NOMO-1 treated with DMSO at 0.1 percent for 48 hours (cell line): ENCODE results near the gene GGA3.

Source experiments
- DNase-seq: peaks from one replicate; lab custom pipeline; 2025; ENCODE audit not compliant: unreplicated experiment; lab: John Stamatoyannopoulos, UW

GGA3 gene

DNA sequence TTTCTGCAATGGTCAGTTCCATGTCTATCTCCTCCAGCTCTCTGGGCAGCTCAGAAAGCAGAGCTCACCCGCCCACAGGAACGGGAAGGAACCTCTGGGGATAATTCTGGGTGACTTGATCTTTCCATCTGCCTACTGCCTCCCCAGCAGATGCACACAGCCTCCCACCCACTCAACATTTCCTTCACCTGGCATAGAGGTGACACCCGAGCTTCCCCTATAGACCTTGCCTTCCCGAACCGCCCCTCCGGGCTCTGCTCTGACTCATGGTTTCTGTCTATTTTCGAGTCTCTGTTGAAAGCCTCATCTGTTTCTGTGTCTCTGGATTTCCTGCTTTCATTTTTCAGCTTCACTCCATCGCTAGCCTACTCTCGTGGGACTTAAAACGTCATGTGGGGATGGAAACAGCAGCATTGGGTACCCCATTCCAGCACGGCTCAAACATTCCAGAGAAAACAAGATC, 11.4 kb downstream of the GGA3 start:
- peak; percentile 42 for DNase-seq

DNA sequence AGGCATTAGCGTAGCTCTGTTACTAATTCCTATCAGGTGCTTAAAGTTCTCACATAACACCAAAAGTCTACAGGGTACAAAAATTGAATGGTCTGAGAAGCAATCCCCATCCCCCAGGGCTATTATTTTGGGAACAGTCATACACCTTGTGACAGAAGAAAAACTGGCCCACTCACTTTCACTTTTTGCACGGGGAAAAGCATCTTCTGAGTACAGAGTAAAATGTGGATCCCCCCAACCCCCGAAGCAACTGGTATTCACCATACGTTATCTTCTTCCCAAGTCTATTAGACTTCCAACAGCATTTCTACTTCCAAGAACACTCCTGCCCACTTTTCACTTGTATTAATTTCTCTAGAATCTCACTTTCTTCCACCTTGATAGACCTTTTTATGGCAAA, 11.8 kb downstream of the GGA3 start:
- no peak for DNase-seq

DNA sequence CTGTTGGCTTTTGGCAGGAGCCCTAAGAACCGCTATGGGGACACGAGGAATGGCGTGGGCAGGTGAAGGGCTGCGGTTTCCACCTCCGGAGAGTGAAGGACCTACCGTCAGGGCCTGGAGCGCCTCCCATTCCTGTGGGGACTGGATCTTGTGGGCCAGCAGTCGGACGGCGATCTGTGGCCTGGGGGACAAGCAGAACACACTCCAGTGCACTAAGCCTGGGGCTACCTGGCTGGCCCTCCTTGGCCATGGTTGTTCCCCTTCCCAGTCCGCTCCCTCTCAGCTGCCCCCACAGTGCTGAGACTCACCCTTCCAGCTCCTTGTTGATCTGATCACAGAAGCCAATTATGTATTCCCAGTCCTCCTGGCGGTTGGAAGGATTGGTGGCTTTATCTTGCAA, 15.0 kb downstream of the GGA3 start:
- no peak for DNase-seq

DNA sequence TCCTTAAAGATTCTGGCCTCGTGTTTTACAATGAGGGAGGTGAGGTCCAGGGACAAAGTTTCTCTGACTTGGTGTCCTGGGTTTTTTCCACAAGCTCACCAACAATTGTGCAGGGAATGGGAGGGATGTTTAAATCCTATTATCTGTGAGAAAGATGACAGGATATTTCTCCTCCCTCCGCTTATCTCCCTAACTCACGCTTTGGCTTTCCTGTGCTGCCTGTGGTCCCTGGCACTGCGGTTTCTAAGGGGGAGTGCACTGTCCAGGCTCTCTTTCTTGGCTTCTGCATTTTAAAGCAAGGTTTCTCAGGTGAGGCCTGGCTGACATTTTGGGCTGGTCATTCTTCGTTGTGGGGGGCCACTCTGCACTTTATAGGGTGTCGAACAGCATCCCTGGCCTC, 16.4 kb downstream of the GGA3 start:
- no peak for DNase-seq

DNA sequence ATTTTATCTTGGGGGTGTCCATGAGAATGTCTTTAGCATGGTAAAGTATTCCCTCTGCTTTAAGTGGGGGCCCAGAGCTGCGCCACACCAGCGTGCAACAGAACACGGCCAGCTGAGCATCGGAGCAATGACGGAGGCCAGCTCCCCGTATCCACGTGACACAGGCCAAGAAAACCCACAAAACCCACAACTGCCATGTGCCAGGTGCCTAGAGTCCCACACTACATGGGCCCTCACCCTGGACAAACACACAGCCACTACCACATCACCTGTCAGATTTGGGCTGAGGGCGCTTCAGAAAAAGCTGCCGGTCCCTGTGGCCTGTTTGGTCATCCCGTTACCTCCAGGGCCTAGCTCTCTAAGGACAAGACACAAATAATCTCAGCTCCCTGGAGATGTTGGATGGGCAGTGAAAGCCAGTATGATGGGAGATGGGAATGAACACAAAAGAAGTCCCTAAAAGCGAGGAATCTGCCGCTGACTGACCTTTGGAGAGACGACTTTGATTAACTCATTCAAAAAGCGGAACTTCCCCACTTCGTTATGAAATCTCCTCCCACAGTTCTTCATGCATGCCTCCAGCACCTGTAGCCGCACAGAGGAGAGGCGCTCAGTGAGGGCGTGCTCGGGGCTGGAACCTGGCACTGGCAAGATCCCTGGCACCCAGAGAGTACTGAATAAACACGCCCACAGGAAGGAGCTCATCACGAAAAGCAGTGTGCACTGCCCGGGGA, 17.1 kb downstream of the GGA3 start:
- DNase-seq: peak; percentile 90

DNA sequence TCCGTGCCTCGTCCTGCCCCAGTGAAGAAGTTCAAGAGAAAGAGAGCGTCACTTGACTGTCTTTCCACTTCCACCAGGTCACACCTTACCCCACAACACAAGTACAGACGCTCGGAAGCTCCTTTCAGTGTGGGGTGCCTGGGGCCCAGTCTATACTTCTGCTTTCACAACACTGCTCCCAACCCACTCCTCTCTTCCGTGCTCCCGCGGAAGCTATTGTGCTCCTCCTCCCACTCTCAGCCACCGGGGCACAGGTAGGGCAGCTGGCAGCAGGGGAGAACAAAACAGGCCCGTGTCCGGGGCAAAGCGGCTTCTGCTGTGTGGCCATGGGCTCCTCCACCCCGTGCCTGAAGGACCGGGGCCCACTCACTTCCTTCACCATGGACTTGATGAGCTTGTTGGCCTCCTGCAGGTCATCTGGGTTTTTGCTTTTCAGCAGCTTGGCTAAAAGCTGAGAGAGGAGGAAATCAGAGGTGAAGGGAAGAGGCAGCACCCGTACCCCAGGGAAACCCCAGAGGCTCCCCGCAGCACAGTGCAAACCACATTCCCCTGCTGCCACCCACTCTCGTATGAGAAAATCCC, 18.9 kb downstream of the GGA3 start:
- DNase-seq: no peak

DNA sequence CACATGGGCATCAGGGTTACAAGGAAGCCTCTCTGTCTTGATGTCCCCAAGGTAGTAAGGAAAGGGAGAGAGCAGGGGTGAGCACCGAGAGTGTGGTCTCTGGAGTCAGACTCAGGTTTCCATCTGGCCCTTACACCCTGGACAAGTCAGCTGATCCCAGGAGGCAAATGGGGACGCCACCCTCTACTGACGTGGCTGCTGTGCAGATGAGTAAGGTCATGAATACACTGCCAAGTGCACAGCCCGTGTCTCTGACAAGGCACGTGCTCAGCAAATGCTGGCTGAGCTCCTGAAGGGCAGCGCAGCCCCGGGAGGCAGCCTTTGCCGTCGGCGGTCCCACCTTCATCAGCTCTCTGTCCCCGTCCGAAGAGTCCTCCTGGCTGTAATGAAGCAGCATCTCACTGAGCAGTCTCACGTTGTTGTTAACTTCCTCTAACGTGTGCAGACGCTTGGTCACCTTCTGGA, 19.4 kb downstream of the GGA3 start:
- no peak for DNase-seq

DNA sequence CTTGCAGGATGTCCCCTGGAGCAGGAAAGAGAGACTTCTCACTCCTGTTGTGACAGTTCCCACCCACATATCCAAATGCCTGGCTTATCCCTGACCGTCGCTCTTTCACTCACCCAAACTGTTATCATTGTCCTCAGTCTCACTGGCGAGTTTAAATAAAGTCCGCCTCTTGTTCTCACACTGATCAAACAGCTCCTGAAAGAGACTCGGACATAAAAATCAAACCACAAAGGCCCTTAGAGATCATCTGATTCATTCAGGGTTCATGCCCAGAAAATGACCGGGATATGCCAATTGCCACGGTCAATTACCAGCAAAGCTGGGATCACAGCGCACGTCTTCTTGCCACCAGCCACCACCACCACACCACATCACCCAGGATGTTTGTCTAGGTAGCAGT, 19.9 kb downstream of the GGA3 start:
- DNase-seq: no peak

DNA sequence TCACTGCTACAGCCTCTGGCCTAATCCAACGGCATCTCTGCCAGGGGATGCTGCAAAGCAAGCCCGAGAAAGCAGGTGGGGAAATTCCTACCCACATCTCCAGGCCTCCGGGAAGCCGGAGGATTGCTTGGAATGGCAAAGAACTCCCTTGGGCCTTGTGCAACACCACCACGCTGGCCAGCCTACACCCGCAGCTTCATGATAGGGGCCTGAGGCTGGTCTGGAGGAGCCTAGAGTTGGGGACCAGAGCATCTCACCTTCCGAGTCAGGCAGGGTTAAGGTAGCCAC, 20.3 kb downstream of the GGA3 start:
- no peak for DNase-seq

DNA sequence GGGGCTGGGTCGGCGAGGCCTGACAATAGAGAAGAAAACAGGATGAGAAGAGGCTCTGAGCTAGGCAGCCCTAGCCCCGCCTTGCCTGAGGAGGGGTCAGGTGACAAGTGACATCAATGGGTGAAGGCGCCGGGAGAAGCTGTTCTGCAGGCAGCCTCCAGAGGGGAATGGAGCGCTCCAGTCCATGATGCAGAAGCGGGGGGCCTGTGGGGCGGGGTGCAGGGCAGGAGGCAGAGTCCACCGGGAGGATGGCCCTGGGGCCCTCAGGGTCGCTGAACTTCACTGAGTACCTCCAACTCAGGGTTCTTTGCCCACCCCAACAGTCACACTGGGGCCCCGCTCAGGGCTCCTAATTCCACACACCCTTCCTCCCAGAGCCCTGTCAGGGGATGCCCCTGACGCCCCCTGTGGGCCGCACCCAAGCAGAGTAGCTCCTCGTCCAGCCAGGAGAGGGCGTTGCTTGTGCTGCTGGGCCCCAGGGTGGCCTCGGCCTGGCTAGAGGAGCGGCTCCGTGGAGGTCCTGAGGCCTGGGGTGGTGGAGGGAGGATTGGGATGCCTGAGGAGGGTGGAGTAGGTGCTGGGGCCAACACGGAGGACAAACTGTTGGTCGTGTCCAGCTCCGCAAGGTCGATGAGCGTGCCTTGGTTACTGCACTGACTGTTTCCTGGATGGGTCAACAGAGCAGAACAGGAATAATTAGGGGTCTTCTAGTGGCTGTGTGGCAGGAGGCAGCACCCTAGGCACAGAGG, 20.8 kb downstream of the GGA3 start:
- peak; percentile 19 for DNase-seq

DNA sequence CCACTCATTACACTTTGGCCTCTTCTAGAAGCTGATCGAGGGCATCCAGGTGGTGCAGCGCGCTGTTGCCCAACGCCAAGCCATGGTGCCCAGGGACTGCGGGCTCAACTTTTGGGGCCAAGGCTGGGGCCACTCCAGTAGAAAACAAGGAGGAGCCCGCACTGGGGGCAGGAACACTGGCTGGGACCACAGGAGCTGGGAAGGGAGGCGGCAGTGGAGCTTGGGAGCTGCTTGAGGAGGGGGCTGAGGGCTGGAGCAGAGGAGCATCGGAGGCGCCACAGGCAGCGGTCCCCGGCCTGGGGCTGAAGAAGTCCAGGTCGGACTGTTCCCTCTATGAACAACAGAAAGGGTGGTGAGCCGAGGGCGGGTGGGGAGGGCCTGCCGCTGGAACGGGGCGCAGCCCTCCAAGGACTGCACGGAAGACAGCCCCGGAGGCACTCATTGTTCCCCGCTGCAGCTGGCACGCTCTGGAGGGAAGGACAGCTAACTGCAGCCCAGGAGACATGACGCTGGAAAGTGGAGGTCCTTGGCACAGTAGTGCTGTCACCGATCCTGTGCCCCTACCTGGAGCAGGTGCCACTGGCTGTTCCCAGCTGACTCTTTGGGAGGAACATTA, 21.5 kb downstream of the GGA3 start:
- no peak for DNase-seq

DNA sequence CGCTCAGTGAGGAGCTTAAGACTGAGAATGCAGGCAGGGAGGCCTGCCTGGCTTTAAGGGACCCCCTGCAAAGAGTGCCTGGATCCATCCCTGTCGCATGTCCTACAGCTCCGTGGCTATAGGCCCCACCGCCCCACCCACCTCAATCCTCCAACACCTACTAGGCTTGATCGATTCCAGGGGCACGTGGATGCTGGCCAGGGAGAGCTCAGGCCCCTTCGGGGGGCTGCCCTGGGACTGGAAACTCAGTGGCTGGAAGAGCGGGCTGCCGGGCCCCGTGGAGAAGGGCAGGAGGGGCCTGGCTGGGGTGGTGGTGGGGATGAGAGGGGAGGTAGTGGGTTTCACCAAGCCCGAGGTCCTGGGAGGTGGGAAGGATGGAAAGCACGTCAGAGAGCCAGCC, 22.2 kb downstream of the GGA3 start:
- no peak for DNase-seq

DNA sequence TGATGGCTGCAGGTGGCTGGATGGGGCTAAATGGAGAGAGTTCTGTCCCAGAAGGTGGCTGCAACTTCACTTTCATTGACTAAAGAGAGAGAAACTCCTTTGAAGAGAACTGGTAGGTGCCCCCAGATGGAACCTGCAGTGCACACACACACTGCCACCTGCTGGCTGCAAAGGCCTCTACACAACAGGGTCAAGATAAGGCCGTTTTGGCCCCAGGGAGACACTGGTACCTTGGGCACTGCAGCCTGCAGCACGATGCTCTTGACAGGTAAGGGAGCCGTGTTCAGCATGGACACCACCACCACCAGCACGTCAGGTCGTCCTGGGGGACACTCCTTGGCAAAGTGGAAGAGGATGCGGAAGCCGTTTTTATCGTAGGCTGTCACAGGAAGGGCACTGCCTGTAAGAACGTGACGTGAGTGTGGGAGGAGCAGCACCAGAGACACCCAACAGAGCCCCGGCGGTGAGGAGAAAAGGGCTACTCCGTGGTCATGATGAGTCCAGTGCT, 22.7 kb downstream of the GGA3 start:
- DNase-seq: peak; percentile 64

DNA sequence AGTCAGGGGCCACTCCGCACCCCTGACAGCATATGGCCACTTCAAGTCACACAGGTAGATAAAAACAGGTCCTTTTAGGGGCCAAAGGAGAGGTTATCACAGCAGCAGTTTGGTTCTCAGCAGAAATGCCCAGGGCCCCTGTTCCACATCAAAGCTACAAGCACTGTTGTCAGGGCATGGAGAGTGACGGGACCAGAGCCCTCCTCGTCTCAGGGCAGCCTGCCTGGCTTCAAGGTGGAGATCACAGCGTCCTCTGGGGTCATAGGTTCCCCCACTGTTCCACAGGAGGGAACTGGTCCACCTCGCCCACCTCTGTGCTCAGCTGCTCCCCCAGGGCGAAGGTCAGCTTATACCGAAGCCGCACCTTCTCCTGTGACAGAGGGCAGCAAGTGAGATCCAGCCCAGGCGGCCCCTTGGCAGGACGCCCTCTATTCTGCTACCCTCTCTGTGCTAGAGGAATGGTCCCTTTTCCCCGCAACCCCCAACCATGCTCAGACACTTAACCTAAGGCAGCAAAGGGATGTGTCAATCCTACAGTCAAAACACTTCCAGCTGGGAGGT, 23.3 kb downstream of the GGA3 start:
- DNase-seq: no peak

DNA sequence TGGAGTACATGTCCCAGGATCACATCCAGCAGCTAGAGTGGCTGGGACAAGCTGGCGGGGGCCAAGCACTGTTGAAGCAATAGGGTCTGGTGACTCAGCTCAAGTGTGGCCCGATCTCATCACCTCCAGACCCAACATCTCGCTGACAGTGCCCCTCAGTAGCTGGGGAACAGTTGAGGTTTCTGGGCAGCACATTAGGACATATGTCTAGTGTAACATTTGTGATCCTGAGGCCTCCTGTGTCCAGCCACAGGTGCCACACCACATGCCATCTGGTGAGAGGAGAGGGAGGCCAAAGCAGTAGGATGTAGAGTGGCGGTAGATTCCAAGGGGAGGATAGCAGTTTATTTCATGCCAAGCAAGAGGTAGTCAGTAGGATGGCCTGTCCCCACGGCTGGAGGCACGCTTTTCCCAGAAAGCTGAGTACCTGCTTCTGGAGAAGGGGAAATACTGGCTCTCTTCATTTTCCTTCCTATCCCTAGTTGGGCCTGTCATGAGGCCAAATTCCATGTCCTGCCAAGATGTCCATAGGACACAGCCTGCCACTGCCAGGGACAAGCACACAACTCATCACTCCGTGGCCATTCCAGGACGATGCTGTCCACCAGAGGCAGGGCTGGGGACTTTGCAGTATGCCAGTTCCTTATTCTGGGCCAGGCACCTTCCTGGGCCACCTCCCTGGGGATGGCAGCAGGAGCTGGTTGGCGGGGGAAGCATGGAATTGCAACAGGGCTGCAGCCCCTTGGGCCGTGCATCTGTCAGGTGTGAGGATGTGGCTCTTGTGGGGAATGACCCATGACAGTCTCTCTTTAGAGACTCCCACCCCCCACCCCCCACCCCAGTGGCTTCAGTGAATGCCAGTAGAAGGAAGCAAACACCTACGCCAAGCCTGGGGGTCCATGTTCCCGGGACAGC, 24.0 kb downstream of the GGA3 start:
- no peak for DNase-seq

DNA sequence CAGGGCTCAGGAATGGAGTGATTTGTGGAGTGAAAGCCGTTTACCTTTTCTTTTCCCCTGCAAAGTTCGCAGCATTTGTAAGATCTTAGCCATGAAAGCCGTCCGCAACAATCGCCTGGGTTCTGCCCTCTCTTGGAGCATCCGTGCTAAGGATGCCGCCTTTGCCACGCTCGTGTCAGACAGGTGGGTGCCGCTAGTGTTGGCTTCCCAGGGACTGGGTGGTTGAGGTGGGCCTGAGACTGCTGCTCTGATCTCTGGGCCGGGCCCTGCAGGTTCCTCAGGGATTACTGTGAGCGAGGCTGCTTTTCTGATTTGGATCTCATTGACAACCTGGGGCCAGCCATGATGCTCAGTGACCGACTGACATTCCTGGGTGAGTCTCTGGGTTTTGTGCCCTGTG, 28.6 kb downstream of the GGA3 start:
- DNase-seq: no peak

DNA sequence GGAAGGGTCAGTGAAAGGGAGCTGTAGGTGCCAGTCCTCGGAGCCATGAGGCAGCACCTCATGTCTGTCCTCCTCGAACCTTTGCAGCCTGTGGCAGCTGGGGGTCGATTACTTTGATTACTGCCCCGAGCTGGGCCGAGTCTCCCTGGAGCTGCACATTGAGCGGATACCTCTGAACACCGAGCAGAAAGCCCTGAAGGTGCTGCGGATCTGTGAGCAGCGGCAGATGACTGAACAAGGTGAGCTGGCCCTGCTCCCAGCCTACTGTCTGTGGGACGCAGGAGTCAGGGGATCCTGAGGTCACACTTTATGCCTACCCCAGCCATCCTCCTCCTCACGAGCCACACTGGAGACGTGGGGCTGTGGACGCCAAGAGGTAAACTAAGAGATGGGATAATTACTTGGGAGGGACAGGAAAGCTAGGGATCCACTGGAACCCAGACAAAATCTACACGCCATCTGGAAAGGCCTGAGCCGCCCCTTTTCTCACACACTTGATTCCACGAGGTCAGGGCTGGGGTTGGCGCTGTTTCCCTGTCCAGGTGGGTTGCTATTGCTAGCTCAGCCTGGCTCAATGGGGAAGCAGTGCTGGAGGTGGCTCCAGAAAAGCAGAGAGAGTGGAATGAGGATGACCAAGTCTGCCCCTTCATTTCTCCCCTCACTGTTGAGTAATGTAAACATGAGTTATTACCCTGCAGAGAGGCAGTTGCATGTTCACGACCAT, 29.5 kb downstream of the GGA3 start:
- DNase-seq: no peak

DNA sequence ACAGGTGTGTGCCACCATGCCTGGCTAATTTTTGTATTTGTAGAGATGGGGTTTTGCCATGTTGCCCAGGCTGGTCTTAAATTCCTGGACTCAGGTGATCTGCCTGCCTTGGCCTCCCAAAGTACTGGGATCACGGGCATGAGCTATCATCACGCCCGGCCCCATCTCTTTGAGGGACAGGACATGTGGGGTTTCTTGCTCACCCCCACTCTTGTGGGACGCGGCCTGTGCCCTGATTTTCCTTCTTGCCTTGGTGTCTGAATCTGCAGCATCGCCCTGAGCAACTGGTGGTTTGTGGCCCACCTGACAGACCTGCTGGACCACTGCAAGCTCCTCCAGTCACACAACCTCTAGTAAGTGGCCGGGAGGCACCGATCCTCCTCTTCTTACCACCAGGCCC, 30.3 kb downstream of the GGA3 start:
- DNase-seq: no peak

DNA sequence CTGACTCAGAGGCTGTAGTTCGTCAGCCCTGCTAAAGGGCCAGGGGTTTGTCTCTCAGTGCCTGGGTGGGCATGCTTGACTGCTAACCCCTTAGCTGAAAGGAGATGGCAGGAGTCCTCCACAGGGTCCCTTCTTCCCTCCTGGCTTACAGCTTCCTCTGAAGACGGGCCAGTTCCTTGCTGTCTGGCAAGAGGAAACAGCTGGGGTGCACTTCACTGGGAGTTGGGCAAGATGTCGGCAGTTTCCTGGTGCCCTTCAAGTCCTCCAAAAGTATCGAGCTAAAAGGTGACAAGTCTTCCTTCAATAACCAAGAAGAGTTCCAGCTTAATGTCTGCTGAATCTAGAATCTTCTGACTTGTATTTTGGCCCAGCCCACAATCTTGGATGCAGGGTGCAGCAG, 32.6 kb downstream of the GGA3 start:
- DNase-seq: no peak

DNA sequence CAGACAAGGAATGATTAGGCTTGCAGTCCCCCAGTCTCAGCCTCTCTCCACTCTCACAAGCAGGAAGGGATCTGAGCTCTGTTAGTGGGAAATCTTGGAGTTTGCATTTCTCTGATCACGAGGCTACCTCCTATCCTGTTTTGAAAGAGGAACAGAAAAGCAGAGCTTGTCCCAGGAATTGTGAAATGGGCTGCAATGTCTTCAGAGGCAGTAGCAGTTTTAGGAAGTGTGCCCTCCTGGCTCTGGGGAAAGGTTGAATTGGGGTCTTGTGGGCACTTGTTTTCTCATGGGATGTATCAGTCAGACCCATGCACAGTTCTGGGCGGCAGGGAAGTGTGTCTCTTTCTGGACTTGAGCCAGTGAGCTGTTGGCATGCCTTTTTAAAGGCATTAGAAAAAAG, 33.1 kb downstream of the GGA3 start:
- DNase-seq: peak; percentile 69
